Stimulated activated CD8-positive, alpha-beta memory T cell treated with anti-CD3 and anti-CD28 coated beads, Interleukin-4, amount 100 ng/mL, for 1 hour (primary cell): ENCODE data around the gene DDX1.
"Not testable (repeated sequence)": the region's sequence is repeated elsewhere in the genome, so short reads cannot be mapped to it uniquely, and the experiment has no call there.

Experiments used
- DNase-seq, 2 donors: peaks; one replicate each; pipeline ENCODE4 v3.0.0-alpha.2; 2020; ENCODE audit warnings: low read depth in 2 of 2, low spot score in 1 of 2

The DDX1 gene

GRCh38 chr2:15591692-15592463 is at the start of gene DDX1:
Gene DDX1 (plus strand): TSS chr2:15591868. CDS start chr2:15591934, 66 bp downstream.
- DNase-seq: peak; percentile 62 to 77

DNA sequence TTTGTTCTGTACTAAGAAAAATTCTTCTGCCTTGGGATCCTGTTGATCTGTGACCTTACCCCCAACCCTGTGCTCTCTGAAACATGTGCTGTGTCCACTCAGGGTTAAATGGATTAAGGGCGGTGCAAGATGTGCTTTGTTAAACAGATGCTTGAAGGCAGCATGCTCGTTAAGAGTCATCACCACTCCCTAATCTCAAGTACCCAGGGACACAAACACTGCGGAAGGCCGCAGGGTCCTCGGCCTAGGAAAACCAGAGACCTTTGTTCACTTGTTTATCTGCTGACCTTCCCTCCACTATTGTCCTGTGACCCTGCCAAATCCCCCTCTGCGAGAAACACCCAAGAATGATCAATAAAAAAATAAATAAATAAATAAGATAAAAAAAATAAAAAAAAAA is 49.4 kb upstream of the DDX1 start:
- DNase-seq: not testable (repeated sequence)

- no peak for DNase-seq
These were observed 48.6 kb upstream of the DDX1 start for GRCh38 chr2:15543053-15543452.

GRCh38 chr2:15543541-15543940 is 48.1 kb upstream of the DDX1 start:
- DNase-seq: no peak

GRCh38 chr2:15544227-15544626 is 47.4 kb upstream of the DDX1 start:
- no peak for DNase-seq

GRCh38 chr2:15546297-15547098 is 45.2 kb upstream of the DDX1 start:
- DNase-seq: no peak

DNA sequence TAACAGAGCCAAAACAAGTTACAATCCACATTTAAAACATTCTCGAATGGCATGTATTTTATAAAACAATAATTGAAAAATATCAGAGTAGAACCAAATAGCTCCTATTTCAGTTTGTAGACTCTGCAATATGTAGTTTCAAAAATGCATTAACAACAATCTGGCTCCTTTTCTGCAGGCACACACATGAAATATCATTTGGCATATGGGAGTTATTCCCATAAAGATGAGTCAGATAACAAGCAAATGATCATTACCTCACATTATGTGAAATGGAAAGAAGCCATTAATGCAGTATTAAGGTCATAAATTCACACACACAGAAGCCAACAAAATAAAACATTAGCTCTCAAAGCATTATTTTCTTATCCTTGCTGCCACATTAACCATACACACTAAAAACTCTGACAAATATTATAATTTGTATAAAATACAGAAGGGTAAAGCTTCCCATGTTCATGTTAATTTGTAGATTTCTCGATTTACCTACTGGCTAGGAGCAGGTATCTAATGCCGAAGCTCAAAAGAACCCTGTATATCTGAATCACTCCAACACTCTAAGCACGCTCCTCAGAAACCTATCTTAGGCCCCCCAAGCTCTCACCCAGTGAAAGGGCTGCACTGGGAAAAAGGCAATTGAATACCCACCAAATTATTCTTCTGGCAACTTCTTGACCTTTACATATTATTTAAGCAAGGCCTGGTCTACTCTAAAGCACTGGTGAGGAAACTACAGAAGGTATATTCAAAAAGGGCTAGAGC is 44.4 kb upstream of the DDX1 start:
- no peak for DNase-seq

DNA sequence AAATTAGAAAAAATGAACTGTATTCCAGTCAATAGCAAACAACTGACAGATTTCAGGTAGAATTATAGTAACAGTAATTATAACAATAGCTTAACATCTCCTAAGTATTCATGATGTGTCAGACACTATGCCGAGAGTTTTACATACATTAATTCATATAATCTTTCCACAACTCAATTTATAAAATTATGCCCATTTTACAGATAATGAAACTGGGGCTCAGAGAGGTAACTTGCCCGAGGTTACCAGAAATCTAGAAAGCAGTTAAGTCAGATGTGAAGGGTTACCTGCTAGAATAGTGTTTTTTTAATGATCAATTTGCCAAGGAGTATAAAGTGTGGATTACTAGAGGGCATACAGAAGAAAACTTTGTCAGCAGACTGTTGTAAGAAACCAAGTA is 42.7 kb upstream of the DDX1 start:
- DNase-seq: no peak

DNA sequence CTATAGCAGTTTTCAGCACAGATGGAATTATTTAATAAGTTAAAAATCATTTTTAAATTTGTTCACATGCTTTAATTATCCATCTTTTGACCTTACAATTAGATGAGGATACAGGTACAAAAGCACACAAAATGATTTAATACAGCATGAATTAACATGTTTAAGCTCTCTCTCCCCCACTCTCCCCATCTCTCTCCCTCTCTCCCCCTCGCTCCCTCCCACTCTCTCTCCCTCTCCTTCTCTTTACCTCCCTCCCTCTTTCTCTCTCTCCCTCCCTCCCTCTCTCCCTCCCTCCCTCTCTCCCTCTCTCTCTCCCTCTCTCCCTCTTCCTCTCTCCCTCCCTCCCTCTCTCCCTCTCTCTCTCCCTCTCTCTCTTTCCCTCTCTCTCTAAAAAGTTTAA is 38.1 kb upstream of the DDX1 start:
- no peak for DNase-seq

DNA sequence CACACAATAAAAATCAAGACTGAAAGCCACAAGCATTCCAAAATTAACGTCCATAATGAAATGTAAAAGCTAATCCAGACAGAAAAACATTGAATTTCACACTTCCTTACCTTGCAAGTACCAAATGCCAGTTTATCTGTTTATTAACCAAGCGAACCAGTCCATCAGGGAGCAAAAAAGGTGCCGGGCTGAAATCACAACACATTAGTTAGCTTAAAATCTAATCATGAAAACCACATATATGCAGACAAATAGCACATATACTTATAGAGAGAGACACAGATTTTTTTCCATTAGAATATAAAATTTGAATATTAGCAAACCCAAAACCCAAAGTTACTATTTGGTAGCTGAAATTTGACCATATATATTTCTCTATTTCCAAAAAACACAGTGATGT is 37.7 kb upstream of the DDX1 start:
- no peak for DNase-seq

GRCh38 chr2:15554525-15555218 is 37.0 kb upstream of the DDX1 start:
- no peak for DNase-seq

DNA sequence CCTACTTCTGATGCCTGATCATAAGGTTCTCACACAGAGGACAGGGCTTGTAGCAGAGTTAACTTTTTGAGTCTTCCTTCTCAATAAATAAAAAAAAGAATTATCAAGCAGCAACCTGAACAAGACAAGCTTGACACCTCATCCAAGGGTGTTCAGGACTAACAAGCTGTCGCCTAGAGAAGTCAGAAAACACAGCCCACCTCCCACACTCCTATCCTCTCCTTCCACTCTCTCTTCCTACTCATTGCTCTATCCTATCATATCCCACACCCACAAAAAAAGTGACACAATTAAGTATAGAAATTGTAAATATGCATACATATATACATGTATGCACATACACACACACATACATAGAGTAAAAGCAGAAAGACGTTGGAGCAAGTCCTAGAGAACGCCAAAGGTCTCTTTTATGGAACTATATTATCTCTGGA is 35.9 kb upstream of the DDX1 start:
- DNase-seq: no peak

- no peak for DNase-seq
These were observed 35.2 kb upstream of the DDX1 start for GRCh38 chr2:15556311-15556930.

- DNase-seq: no peak
These were observed 33.8 kb upstream of the DDX1 start for GRCh38 chr2:15557887-15558311.

- no peak for DNase-seq
These were observed 32.1 kb upstream of the DDX1 start for GRCh38 chr2:15559379-15560139.

GRCh38 chr2:15560140-15560987 is 31.3 kb upstream of the DDX1 start:
- DNase-seq: no peak

GRCh38 chr2:15560988-15561573 is 30.6 kb upstream of the DDX1 start, which contains the start of gene NBAS:
Gene NBAS (minus strand): TSS chr2:15561334. CDS start chr2:15561304, 30 bp downstream.
- DNase-seq: peak; percentile 25 to 44

GRCh38 chr2:15561574-15562344 is 29.9 kb upstream of the DDX1 start:
- DNase-seq: no peak
